H9 (cell line): ENCODE results near the gene TRIP10. TPM values are rescaled to one million over a fixed set of nuclear protein-coding genes. Genes with fewer than 3 reads are reported as not detected.
"Not testable (repeated sequence)": the region's sequence is repeated elsewhere in the genome, so short reads cannot be mapped to it uniquely, and the experiment has no call there.

Source experiments
- DNase-seq: peaks from one replicate; pipeline ENCODE4 v3.0.0-alpha.2; 2017
- H2AFZ ChIP-seq: one replicate; pipeline ENCODE4 v1.6.1; 2013; ENCODE audit warnings: mild to moderate bottlenecking, low read length, control low read depth, moderate library complexity
- H2AK5ac ChIP-seq: 2 replicates; pipeline ENCODE4 v1.6.1; 2013; ENCODE audit warnings: low read length, control low read depth, mixed read lengths; ENCODE audit not compliant: insufficient read length
- H2BK120ac ChIP-seq: one replicate; pipeline ENCODE4 v1.6.1; 2013; ENCODE audit warnings: low read depth, mild to moderate bottlenecking, low read length, control low read depth, inconsistent platforms; ENCODE audit not compliant: poor library complexity, severe bottlenecking
- H2BK12ac ChIP-seq: 2 replicates; pipeline ENCODE4 v1.6.1; 2013; ENCODE audit warnings: low read length, control low read depth, mixed read lengths, low read depth; ENCODE audit not compliant: insufficient read length
- H2BK15ac ChIP-seq: 2 replicates; pipeline ENCODE4 v1.6.1; 2013; ENCODE audit warnings: low read depth, low read length, control low read depth
- H2BK20ac ChIP-seq: one replicate; pipeline ENCODE4 v1.6.1; 2013; ENCODE audit warnings: low read depth, mild to moderate bottlenecking, low read length, control low read depth, inconsistent platforms; ENCODE audit not compliant: poor library complexity, severe bottlenecking
- H2BK5ac ChIP-seq: 2 replicates; pipeline ENCODE4 v1.6.1; 2013; ENCODE audit warnings: low read length, control low read depth, mixed read lengths; ENCODE audit not compliant: insufficient read length
- H3K14ac ChIP-seq: 2 replicates; pipeline ENCODE4 v1.6.1; 2013; ENCODE audit warnings: low read length, control low read depth; ENCODE audit not compliant: insufficient read depth
- H3K18ac ChIP-seq: 2 replicates; pipeline ENCODE4 v1.6.1; 2013; ENCODE audit warnings: low read depth, mild to moderate bottlenecking, mixed read lengths, low read length, control low read depth; ENCODE audit not compliant: insufficient read length
- H3K23ac ChIP-seq: 2 replicates; pipeline ENCODE4 v1.6.1; 2013; ENCODE audit warnings: low read length, control low read depth, mixed read lengths, low read depth; ENCODE audit not compliant: insufficient read length
- H3K23me2 ChIP-seq: 2 replicates; pipeline ENCODE4 v1.6.1; 2013; ENCODE audit warnings: low read depth, mild to moderate bottlenecking, mixed read lengths, low read length, control low read depth; ENCODE audit not compliant: insufficient read length, poor library complexity, severe bottlenecking
- H3K27ac ChIP-seq: 2 replicates; pipeline ENCODE4 v1.5.1; 2013; ENCODE audit warnings: low read length, control low read depth, mixed read lengths, low read depth; ENCODE audit not compliant: insufficient read length
- H3K27me3 ChIP-seq: 2 replicates; pipeline ENCODE4 v1.6.1; 2013; ENCODE audit warnings: low read length, control low read depth, inconsistent platforms; ENCODE audit not compliant: insufficient read depth
- H3K4ac ChIP-seq: 2 replicates; pipeline ENCODE4 v1.6.1; 2013; ENCODE audit warnings: low read depth, mild to moderate bottlenecking, control low read depth, inconsistent platforms, low read length, moderate library complexity
- H3K4me1 ChIP-seq: 2 replicates; pipeline ENCODE4 v1.6.1; 2013; ENCODE audit warnings: low read length, control low read depth, inconsistent platforms; ENCODE audit not compliant: insufficient read depth
- H3K4me2 ChIP-seq: 2 replicates; pipeline ENCODE4 v1.6.1; 2013; ENCODE audit warnings: low read length, control low read depth, mixed read lengths; ENCODE audit not compliant: insufficient read length, insufficient read depth
- H3K56ac ChIP-seq: 2 replicates; pipeline ENCODE4 v1.6.1; 2013; ENCODE audit warnings: low read depth, mild to moderate bottlenecking, mixed read lengths, low read length, control low read depth; ENCODE audit not compliant: insufficient read length
- H3K79me1 ChIP-seq: 2 replicates; pipeline ENCODE4 v1.6.1; 2013; ENCODE audit warnings: low read depth, mild to moderate bottlenecking, moderate library complexity, low read length, control low read depth, inconsistent platforms; ENCODE audit not compliant: insufficient read depth, poor library complexity, severe bottlenecking
- H3K79me2 ChIP-seq: 2 replicates; pipeline ENCODE4 v1.6.1; 2013; ENCODE audit warnings: low read length, control low read depth, inconsistent platforms; ENCODE audit not compliant: insufficient read depth
- H3K9ac ChIP-seq: 2 replicates; pipeline ENCODE4 v1.6.1; 2013; ENCODE audit warnings: low read length, control low read depth, mixed read lengths; ENCODE audit not compliant: insufficient read length; ENCODE audit errors: extremely low read depth
- H3K9me3 ChIP-seq: one replicate; pipeline ENCODE4 v1.6.1; 2013; ENCODE audit warnings: low read depth, low read length, inconsistent platforms; ENCODE audit not compliant: control insufficient read depth
- H3T11ph ChIP-seq: one replicate; pipeline ENCODE4 v1.6.1; 2013; ENCODE audit warnings: mild to moderate bottlenecking, low read length, control low read depth, inconsistent platforms
- H4K20me1 ChIP-seq: one replicate; pipeline ENCODE4 v1.6.1; 2013; ENCODE audit not compliant: control insufficient read depth, insufficient read length, insufficient read depth
- H4K5ac ChIP-seq: 2 replicates; pipeline ENCODE4 v1.6.1; 2013; ENCODE audit warnings: low read depth, mild to moderate bottlenecking, mixed read lengths, low read length, control low read depth; ENCODE audit not compliant: insufficient read length
- H4K8ac ChIP-seq: replicated peaks from 2 replicates; pipeline ENCODE4 v1.6.1; 2013; ENCODE audit warnings: low read length, control low read depth, mixed read lengths, low read depth; ENCODE audit not compliant: insufficient read length
- H4K91ac ChIP-seq: 2 replicates; pipeline ENCODE4 v1.6.1; 2013; ENCODE audit warnings: low read depth, mild to moderate bottlenecking, moderate library complexity, mixed read lengths, low read length, control low read depth; ENCODE audit not compliant: insufficient read length
- H3K27ac Mint-ChIP-seq, 3 experiments: 2 replicates in 2 of 3; 3 replicates in 1 of 3; pipeline ENCODE4 v1.8.0; 2020 to 2021; ENCODE audit warnings: mixed read lengths in 3 of 3, mild to moderate bottlenecking in 1 of 3, moderate library complexity in 1 of 3
- H3K27me3 Mint-ChIP-seq: 2 replicates; pipeline ENCODE4 v1.8.0; 2021; ENCODE audit warnings: low read depth, mild to moderate bottlenecking, moderate library complexity, mixed read lengths
- H3K36me3 Mint-ChIP-seq, 3 experiments: 2 replicates in 2 of 3; 3 replicates in 1 of 3; pipeline ENCODE4 v1.8.0; 2020 to 2021; ENCODE audit warnings: low read depth in 3 of 3, mixed read lengths in 3 of 3; ENCODE audit not compliant: insufficient read depth in 1 of 3
- H3K4me1 Mint-ChIP-seq, 2 experiments: 2 replicates each; pipeline ENCODE4 v1.8.0; 2020; ENCODE audit warnings: mixed read lengths in 2 of 2
- H3K4me3 Mint-ChIP-seq, 2 experiments: 2 replicates in 1 of 2; 3 replicates in 1 of 2; pipeline ENCODE4 v1.8.0; 2020 to 2021; ENCODE audit warnings: mild to moderate bottlenecking in 2 of 2, mixed read lengths in 2 of 2, moderate library complexity in 1 of 2
- H3K9me3 Mint-ChIP-seq, 2 experiments: 2 replicates in 1 of 2; 3 replicates in 1 of 2; pipeline ENCODE4 v1.8.0; 2020; ENCODE audit warnings: mild to moderate bottlenecking in 2 of 2, mixed read lengths in 2 of 2, moderate library complexity in 1 of 2
- CTCF ChIP-seq: fragments of 200-600 bp; sonication (generic); conservative IDR thresholded peaks from 3 replicates; pipeline ENCODE4 v1.8.0; 2021; ENCODE audit warnings: antibody characterized with exemption, mild to moderate bottlenecking
- WGBS: extraction: QIAGEN DNeasy Blood & Tissue Kit; methylation state at CpG from one replicate; pipeline ENCODE4 v1.1.7; 2013; ENCODE audit warnings: missing lambda C conversion rate, low lambda C conversion rate, mixed read lengths; ENCODE audit not compliant: insufficient read length; ENCODE audit errors: extremely low coverage; 5-methylcytosine and 5-hydroxymethylcytosine counted together
- total RNA-seq: library from RNA; stranded (reverse); gene quantifications from 2 replicates; pipeline ENCODE4 v1.2.1, GENCODE V29; 2021

TRIP10 gene
- total RNA-seq, 1 experiment from 2014 or later, result 56.4 TPM

DNA sequence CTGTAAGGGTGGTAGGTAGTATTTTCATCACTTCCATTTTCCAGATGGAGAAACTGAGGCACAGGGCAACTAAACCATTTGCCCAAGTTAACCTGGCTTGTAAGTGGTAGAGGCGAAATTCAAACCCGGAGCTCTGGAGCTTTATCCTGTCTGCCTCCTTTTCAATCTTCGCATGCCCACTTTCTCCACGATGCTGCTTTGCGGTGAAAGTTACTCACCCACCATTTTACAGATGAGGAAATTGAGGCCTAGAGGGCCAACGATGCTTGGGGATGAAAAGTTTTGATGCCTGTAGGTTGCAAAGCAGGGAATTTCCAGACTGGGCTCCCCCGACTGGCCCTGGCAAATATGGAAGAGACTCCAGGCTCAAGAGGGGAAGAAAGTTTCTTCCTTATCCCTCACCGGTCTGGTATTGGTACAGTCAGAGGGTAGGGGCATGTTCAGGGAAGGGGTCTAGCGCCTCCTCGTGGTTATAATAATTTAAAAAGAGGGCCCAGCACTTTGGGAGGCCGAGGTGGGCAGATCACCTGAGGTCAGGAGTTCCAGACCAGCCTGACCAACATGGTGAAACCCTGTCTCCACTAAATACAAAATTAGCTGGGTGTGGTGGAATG is 29.6 kb downstream of the TRIP10 start:
- no peak overlapping the region for H2AFZ ChIP-seq
- H3K4me1 Mint-ChIP-seq, result peaks cover 27% of the 10 kb centered on the region in 2 experiments

DNA sequence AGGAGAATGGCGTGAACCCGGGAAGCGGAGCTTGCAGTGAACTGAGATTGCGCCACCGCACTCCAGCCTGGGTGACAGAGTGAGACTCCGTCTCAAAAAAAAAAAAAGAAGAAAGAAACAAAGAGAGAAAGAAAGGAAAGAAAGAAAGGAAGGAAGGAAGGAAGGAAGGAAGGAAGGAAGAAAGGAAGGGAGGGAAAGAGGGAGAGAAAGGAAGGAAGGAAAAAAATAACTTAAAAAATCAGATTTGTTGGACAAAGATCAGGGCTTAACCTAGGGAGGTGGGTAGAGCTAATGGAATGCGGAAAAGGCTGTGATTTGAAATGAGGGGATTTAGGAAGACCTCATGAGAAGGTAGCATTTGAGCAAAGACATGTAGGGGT is 32.2 kb downstream of the TRIP10 start:
- not testable (repeated sequence) for H3K23me2 ChIP-seq, H3K4me1 ChIP-seq, H3K9ac ChIP-seq, H4K5ac ChIP-seq, H3K79me2 ChIP-seq, H3K27ac ChIP-seq, H3K36me3 Mint-ChIP-seq, H2BK120ac ChIP-seq, H3T11ph ChIP-seq, H3K4me3 Mint-ChIP-seq, H3K23ac ChIP-seq, H3K14ac ChIP-seq, H2AK5ac ChIP-seq, H3K79me1 ChIP-seq, H2AFZ ChIP-seq, H3K18ac ChIP-seq, H2BK5ac ChIP-seq, H3K27me3 Mint-ChIP-seq, H4K91ac ChIP-seq, H3K9me3 ChIP-seq, DNase-seq, H3K27me3 ChIP-seq, H3K4ac ChIP-seq, H2BK12ac ChIP-seq, H4K20me1 ChIP-seq, H2BK15ac ChIP-seq, H3K4me2 ChIP-seq, H4K8ac ChIP-seq, H3K27ac Mint-ChIP-seq, H2BK20ac ChIP-seq, H3K56ac ChIP-seq
- peaks cover 2 to 17% of the 10 kb centered on the region in 2 experiments; a peak in 4 of 5 replicates for H3K9me3 Mint-ChIP-seq
- no CpG with 5 or more reads among the region's 7 CpGs for WGBS
- peaks cover 13 to 15% of the 10 kb centered on the region in 2 experiments for H3K4me1 Mint-ChIP-seq

More for the DNA sequence above, 29.6 kb downstream of the TRIP10 start:
- Histone ChIP-seq H3K23ac (no peak overlapping the region), H2AK5ac (no peak overlapping the region), H4K91ac (no peak overlapping the region), H3K18ac (no peak overlapping the region), H2BK5ac (no peak overlapping the region), H3T11ph (no peak overlapping the region), H3K27ac (no peak overlapping the region), H4K8ac (no peak overlapping the region), H2BK12ac (no peak overlapping the region), H3K4ac (no peak overlapping the region), H3K23me2 (peaks cover 16% of the 10 kb centered on the region), H3K27me3 (no peaks in the 10 kb centered on the region), H4K20me1 (peaks cover 5% of the 10 kb centered on the region), H3K9me3 (no peaks in the 10 kb centered on the region), H3K4me2 (no peak overlapping the region), H3K79me1 (no peaks in the 10 kb centered on the region), H3K4me1 (0 out of 2 replicates have a peak, but pooled peaks cover 2% of the 10 kb centered on the region), H3K9ac (no peak overlapping the region), H3K56ac (no peak overlapping the region), H2BK20ac (no peak overlapping the region), H3K14ac (no peak overlapping the region), H2BK120ac (no peak overlapping the region), H3K79me2 (no peaks in the 10 kb centered on the region; the same call in 1 of the 2 replicates), H4K5ac (no peak overlapping the region), H2BK15ac (no peak overlapping the region)
- WGBS, result no CpG with 5 or more reads among the region's 11 CpGs
- peaks cover 0 to 5% of the 10 kb centered on the region in 2 experiments; a peak in 3 of 5 replicates for H3K9me3 Mint-ChIP-seq
- peaks cover 0 to 4% (median 0%) of the 10 kb centered on the region in 3 experiments; a peak in 2 of 7 replicates for H3K36me3 Mint-ChIP-seq
- peak overlapping the region in 1 of 2 experiments; percentile 54; a peak in 2 of 5 replicates for H3K4me3 Mint-ChIP-seq
- TF ChIP-seq CTCF, result peak; percentile 77
- DNase-seq, result peak; percentile 62
- H3K27me3 Mint-ChIP-seq, result peaks cover 1% of the 10 kb centered on the region; the same call in 1 of the 2 replicates
- no peak overlapping the region; a peak in 1 of 7 replicates for H3K27ac Mint-ChIP-seq
